SK-N-MC (cell line): ENCODE measurements around the gene YEATS2.

Source experiments
- EZH2 ChIP-seq: fragments of 200-600 bp; sonication (generic); IDR thresholded peaks from one replicate; pipeline ENCODE4 v1.6.1; 2017; ENCODE audit warnings: antibody characterized with exemption
- FOXP2 ChIP-seq: optimal IDR thresholded peaks from 2 replicates; pipeline ENCODE3; 2011; ENCODE audit warnings: mild to moderate bottlenecking, moderate library complexity; ENCODE audit not compliant: insufficient read depth; ENCODE audit errors: extremely low read length, control extremely low read depth
- POLR2AphosphoS5 ChIP-seq: IDR thresholded peaks from 2 replicates; pipeline ENCODE4 v1.6.1; 2012; ENCODE audit warnings: mild to moderate bottlenecking, low read depth, low read length, borderline replicate concordance

GRCh38 chr3:183817639-183818038 is 120.0 kb downstream of the YEATS2 start:
- TF ChIP-seq EZH2, result no peak
- TF ChIP-seq POLR2AphosphoS5, result no peak
- no peak for TF ChIP-seq FOXP2
